ENCODE measurements around the gene ERO1B.
A peak's percentile ranks its signal among the peaks of the same experiment; 100 is the strongest.
"Not testable (repeated sequence)": the region's sequence is repeated elsewhere in the genome, so short reads cannot be mapped to it uniquely, and the experiment has no call there.

The ERO1B gene

GRCh38 chr1:236209185-236209584 lies 72.6 kb downstream of the ERO1B start:
- no peaks in the 10 kb centered on the region for H3K4me1 ChIP-seq (ENCODE audit: control insufficient read depth in 1 of 2, insufficient read depth in 2 of 2, low read length in 2 of 2)
- H3K4me3 ChIP-seq (ENCODE audit: low read depth in 1 of 2, low read length in 2 of 2) = no peak overlapping the region
- no peaks in the 10 kb centered on the region for H3K9me3 ChIP-seq (ENCODE audit: control insufficient read depth in 1 of 2, low read length in 2 of 2)
- H3K27ac ChIP-seq (ENCODE audit: low read length) = no peak overlapping the region
- H3K36me3 ChIP-seq (ENCODE audit: control insufficient read depth in 1 of 2, insufficient read depth in 2 of 2, low read length in 2 of 2) = peaks cover 5 to 18% of the 10 kb centered on the region in 2 donors
- no peaks in the 10 kb centered on the region for H3K27me3 ChIP-seq (ENCODE audit: low read depth, low read length)

GRCh38 chr1:236207569-236207968 lies 74.2 kb downstream of the ERO1B start:
- H3K27me3 ChIP-seq (ENCODE audit: low read depth, low read length) = no peaks in the 10 kb centered on the region
- H3K27ac ChIP-seq (ENCODE audit: low read length) = no peak overlapping the region
- no peaks in the 10 kb centered on the region for H3K9me3 ChIP-seq (ENCODE audit: control insufficient read depth in 1 of 2, low read length in 2 of 2)
- H3K4me3 ChIP-seq (ENCODE audit: low read depth in 1 of 2, low read length in 2 of 2) = no peak overlapping the region
- H3K4me1 ChIP-seq (ENCODE audit: control insufficient read depth in 1 of 2, insufficient read depth in 2 of 2, low read length in 2 of 2) = no peaks in the 10 kb centered on the region
- H3K36me3 ChIP-seq (ENCODE audit: control insufficient read depth in 1 of 2, insufficient read depth in 2 of 2, low read length in 2 of 2) = peaks cover 5 to 20% of the 10 kb centered on the region in 2 donors

- H3K9me3 ChIP-seq (ENCODE audit: control insufficient read depth in 1 of 2, low read length in 2 of 2) = peaks cover 2% of the 10 kb centered on the region in 2 donors
- peaks cover 8 to 20% of the 10 kb centered on the region in 2 donors for H3K36me3 ChIP-seq (ENCODE audit: control insufficient read depth in 1 of 2, insufficient read depth in 2 of 2, low read length in 2 of 2)
- H3K27ac ChIP-seq (ENCODE audit: low read length) = peak overlapping the region; percentile 3
These were observed 74.6 kb downstream of the ERO1B start for GRCh38 chr1:236207121-236207520.

DNA sequence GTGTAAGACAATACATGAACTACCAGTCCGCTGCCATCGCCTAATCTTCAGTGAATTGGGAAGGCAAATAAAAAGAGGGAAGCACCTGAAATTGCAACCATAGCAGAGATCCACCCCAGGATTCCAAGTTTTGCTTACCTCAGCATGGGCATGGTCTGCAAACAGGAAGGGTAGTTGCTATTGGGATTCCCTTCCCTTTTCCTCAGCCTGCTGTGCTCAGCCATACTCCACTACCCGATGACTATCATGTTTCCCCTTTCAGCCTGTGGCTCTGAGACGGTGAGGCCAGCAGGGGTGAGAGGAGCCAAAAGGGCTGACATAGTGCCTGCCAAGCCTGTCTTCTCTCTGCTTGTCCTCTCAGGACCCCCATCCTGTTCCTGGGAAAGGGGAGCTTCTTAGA lies 75.2 kb downstream of the ERO1B start:
- Histone ChIP-seq H3K27ac (ENCODE audit: low read length) (peak overlapping the region; percentile 3), H3K4me1 (ENCODE audit: control insufficient read depth in 1 of 2, insufficient read depth in 2 of 2, low read length in 2 of 2) (no peaks in the 10 kb centered on the region), H3K4me3 (ENCODE audit: low read depth in 1 of 2, low read length in 2 of 2) (no peak overlapping the region), H3K36me3 (ENCODE audit: control insufficient read depth in 1 of 2, insufficient read depth in 2 of 2, low read length in 2 of 2) (peaks cover 10 to 22% of the 10 kb centered on the region in 2 donors), H3K9me3 (ENCODE audit: control insufficient read depth in 1 of 2, low read length in 2 of 2) (peaks cover 7 to 8% of the 10 kb centered on the region in 2 donors), H3K27me3 (ENCODE audit: low read depth, low read length) (no peaks in the 10 kb centered on the region)

More at GRCh38 chr1:236207121-236207520, 74.6 kb downstream of the ERO1B start:
- no peaks in the 10 kb centered on the region for H3K27me3 ChIP-seq (ENCODE audit: low read depth, low read length)
- no peak overlapping the region for H3K4me3 ChIP-seq (ENCODE audit: low read depth in 1 of 2, low read length in 2 of 2)
- H3K4me1 ChIP-seq (ENCODE audit: control insufficient read depth in 1 of 2, insufficient read depth in 2 of 2, low read length in 2 of 2) = no peaks in the 10 kb centered on the region

- H3K27me3 ChIP-seq (ENCODE audit: low read depth, low read length) = no peaks in the 10 kb centered on the region
- H3K36me3 ChIP-seq (ENCODE audit: control insufficient read depth in 1 of 2, insufficient read depth in 2 of 2, low read length in 2 of 2) = peaks cover 10 to 37% of the 10 kb centered on the region in 2 donors
- no peak overlapping the region for H3K27ac ChIP-seq (ENCODE audit: low read length)
- no peak overlapping the region for H3K4me3 ChIP-seq (ENCODE audit: low read depth in 1 of 2, low read length in 2 of 2)
- peaks cover 9 to 20% of the 10 kb centered on the region in 2 donors for H3K9me3 ChIP-seq (ENCODE audit: control insufficient read depth in 1 of 2, low read length in 2 of 2)
- no peaks in the 10 kb centered on the region for H3K4me1 ChIP-seq (ENCODE audit: control insufficient read depth in 1 of 2, insufficient read depth in 2 of 2, low read length in 2 of 2)
These were observed 77.1 kb downstream of the ERO1B start for GRCh38 chr1:236204656-236205055.

DNA sequence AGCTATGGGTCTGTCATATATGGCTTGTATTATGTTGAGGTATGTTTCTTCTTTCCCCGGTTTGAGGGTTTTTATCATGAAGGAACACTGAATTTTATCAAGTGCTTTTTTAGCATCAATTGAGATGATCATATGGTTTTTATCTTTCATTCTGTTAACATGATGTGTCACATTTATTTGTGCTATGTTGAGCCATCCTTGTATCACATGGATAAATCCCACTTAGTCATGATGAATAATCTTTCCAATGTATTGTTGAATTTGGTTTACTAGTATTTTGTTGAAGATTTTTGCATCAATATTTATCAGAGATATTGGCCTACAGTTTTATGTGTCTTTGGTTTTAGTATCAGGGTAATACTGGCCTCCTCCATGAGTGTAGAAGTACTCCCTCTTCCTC lies 77.7 kb downstream of the ERO1B start:
- peaks cover 10 to 37% of the 10 kb centered on the region in 2 donors for H3K36me3 ChIP-seq (ENCODE audit: control insufficient read depth in 1 of 2, insufficient read depth in 2 of 2, low read length in 2 of 2)
- no peaks in the 10 kb centered on the region for H3K4me1 ChIP-seq (ENCODE audit: control insufficient read depth in 1 of 2, insufficient read depth in 2 of 2, low read length in 2 of 2)
- no peak overlapping the region for H3K4me3 ChIP-seq (ENCODE audit: low read depth in 1 of 2, low read length in 2 of 2)
- H3K27me3 ChIP-seq (ENCODE audit: low read depth, low read length) = no peaks in the 10 kb centered on the region
- H3K9me3 ChIP-seq (ENCODE audit: control insufficient read depth in 1 of 2, low read length in 2 of 2) = peaks cover 9 to 20% of the 10 kb centered on the region in 2 donors
- no peak overlapping the region for H3K27ac ChIP-seq (ENCODE audit: low read length)

GRCh38 chr1:236201786-236202185 lies 80.0 kb downstream of the ERO1B start:
- no peaks in the 10 kb centered on the region for H3K27me3 ChIP-seq (ENCODE audit: low read depth, low read length)
- peaks cover 9 to 30% of the 10 kb centered on the region in 2 donors for H3K9me3 ChIP-seq (ENCODE audit: control insufficient read depth in 1 of 2, low read length in 2 of 2)
- no peak overlapping the region for H3K4me3 ChIP-seq (ENCODE audit: low read depth in 1 of 2, low read length in 2 of 2)
- H3K36me3 ChIP-seq (ENCODE audit: control insufficient read depth in 1 of 2, insufficient read depth in 2 of 2, low read length in 2 of 2) = peaks cover 10 to 44% of the 10 kb centered on the region in 2 donors
- H3K27ac ChIP-seq (ENCODE audit: low read length) = no peak overlapping the region
- H3K4me1 ChIP-seq (ENCODE audit: control insufficient read depth in 1 of 2, insufficient read depth in 2 of 2, low read length in 2 of 2) = no peaks in the 10 kb centered on the region

GRCh38 chr1:236200925-236201324 lies 80.8 kb downstream of the ERO1B start:
- Histone ChIP-seq H3K9me3 (ENCODE audit: control insufficient read depth in 1 of 2, low read length in 2 of 2) (peaks cover 9 to 31% of the 10 kb centered on the region in 2 donors), H3K27me3 (ENCODE audit: low read depth, low read length) (no peaks in the 10 kb centered on the region), H3K4me1 (ENCODE audit: control insufficient read depth in 1 of 2, insufficient read depth in 2 of 2, low read length in 2 of 2) (no peaks in the 10 kb centered on the region), H3K36me3 (ENCODE audit: control insufficient read depth in 1 of 2, insufficient read depth in 2 of 2, low read length in 2 of 2) (peaks cover 10 to 40% of the 10 kb centered on the region in 2 donors), H3K4me3 (ENCODE audit: low read depth in 1 of 2, low read length in 2 of 2) (peak overlapping the region in 1 of 2 donors; percentile 28), H3K27ac (ENCODE audit: low read length) (no peak overlapping the region)

GRCh38 chr1:236193184-236193583 lies 88.6 kb downstream of the ERO1B start:
- no peak overlapping the region for H3K27ac ChIP-seq (ENCODE audit: low read length)
- H3K27me3 ChIP-seq (ENCODE audit: low read depth, low read length) = no peaks in the 10 kb centered on the region
- no peak overlapping the region for H3K4me3 ChIP-seq (ENCODE audit: low read depth in 1 of 2, low read length in 2 of 2)
- H3K9me3 ChIP-seq (ENCODE audit: control insufficient read depth in 1 of 2, low read length in 2 of 2) = peaks cover 0 to 16% of the 10 kb centered on the region in 2 donors
- H3K36me3 ChIP-seq (ENCODE audit: control insufficient read depth in 1 of 2, insufficient read depth in 2 of 2, low read length in 2 of 2) = peaks cover 4 to 33% of the 10 kb centered on the region in 2 donors
- no peaks in the 10 kb centered on the region for H3K4me1 ChIP-seq (ENCODE audit: control insufficient read depth in 1 of 2, insufficient read depth in 2 of 2, low read length in 2 of 2)

DNA sequence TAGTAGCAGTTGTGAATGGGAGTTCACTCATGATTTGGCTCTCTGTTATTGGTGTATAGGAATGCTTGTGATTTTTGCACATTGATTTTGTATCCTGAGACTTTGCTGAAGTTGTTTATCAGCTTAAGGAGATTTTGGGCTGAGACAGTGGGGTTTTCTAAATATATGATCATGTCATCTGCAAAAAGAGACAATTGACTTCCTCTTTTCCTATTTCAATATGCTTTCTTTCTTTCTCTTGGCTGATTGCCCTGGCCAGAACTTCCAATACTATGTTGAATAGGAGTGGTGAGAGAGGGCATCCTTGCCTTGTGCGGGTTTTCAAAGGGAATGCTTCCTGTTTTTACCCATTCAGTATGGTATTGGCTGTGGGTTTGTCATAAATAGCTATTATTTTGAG lies 93.7 kb downstream of the ERO1B start:
- not testable (repeated sequence) for H3K36me3 ChIP-seq (ENCODE audit: control insufficient read depth in 1 of 2, insufficient read depth in 2 of 2, low read length in 2 of 2); H3K27ac ChIP-seq (ENCODE audit: low read length); H3K4me3 ChIP-seq (ENCODE audit: low read depth in 1 of 2, low read length in 2 of 2); H3K9me3 ChIP-seq (ENCODE audit: control insufficient read depth in 1 of 2, low read length in 2 of 2); H3K4me1 ChIP-seq (ENCODE audit: control insufficient read depth in 1 of 2, insufficient read depth in 2 of 2, low read length in 2 of 2); H3K27me3 ChIP-seq (ENCODE audit: low read depth, low read length)

DNA sequence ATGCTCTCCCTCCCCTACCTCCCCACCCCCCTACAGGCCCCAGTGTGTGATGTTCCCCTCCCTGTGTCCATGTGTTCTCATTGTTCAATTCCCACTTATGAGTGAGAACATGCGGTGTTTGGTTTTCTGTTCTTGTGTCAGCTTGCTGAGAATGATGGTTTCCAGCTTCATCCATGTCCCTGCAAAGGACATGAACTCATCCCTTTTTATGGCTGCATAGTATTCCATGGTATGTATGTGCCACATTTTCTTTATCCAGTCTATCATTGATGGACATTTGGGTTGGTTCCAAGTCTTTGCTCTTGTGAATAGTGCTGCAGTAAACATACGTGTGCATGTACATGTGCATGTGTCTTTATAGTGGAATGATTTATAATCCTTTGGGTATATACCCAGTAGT lies 95.3 kb downstream of the ERO1B start:
- not testable (repeated sequence) for H3K9me3 ChIP-seq (ENCODE audit: control insufficient read depth in 1 of 2, low read length in 2 of 2); H3K27ac ChIP-seq (ENCODE audit: low read length)
- peaks cover 5 to 10% of the 10 kb centered on the region in 2 donors for H3K36me3 ChIP-seq (ENCODE audit: control insufficient read depth in 1 of 2, insufficient read depth in 2 of 2, low read length in 2 of 2)

GRCh38 chr1:236185687-236186086 lies 96.1 kb downstream of the ERO1B start:
- no peaks in the 10 kb centered on the region for H3K9me3 ChIP-seq (ENCODE audit: control insufficient read depth in 1 of 2, low read length in 2 of 2)
- peaks cover 8 to 14% of the 10 kb centered on the region in 2 donors for H3K36me3 ChIP-seq (ENCODE audit: control insufficient read depth in 1 of 2, insufficient read depth in 2 of 2, low read length in 2 of 2)
- H3K4me1 ChIP-seq (ENCODE audit: control insufficient read depth in 1 of 2, insufficient read depth in 2 of 2, low read length in 2 of 2) = no peaks in the 10 kb centered on the region
- no peak overlapping the region for H3K4me3 ChIP-seq (ENCODE audit: low read depth in 1 of 2, low read length in 2 of 2)
- H3K27me3 ChIP-seq (ENCODE audit: low read depth, low read length) = no peaks in the 10 kb centered on the region
- no peak overlapping the region for H3K27ac ChIP-seq (ENCODE audit: low read length)

More for the DNA sequence above, 95.3 kb downstream of the ERO1B start:
- not testable (repeated sequence) for H3K4me1 ChIP-seq (ENCODE audit: control insufficient read depth in 1 of 2, insufficient read depth in 2 of 2, low read length in 2 of 2); H3K4me3 ChIP-seq (ENCODE audit: low read depth in 1 of 2, low read length in 2 of 2); H3K27me3 ChIP-seq (ENCODE audit: low read depth, low read length)
